ENCODE results near the gene IKBIP.
"Not testable (repeated sequence)": the region's sequence is repeated elsewhere in the genome, so short reads cannot be mapped to it uniquely, and the experiment has no call there.

IKBIP gene

DNA sequence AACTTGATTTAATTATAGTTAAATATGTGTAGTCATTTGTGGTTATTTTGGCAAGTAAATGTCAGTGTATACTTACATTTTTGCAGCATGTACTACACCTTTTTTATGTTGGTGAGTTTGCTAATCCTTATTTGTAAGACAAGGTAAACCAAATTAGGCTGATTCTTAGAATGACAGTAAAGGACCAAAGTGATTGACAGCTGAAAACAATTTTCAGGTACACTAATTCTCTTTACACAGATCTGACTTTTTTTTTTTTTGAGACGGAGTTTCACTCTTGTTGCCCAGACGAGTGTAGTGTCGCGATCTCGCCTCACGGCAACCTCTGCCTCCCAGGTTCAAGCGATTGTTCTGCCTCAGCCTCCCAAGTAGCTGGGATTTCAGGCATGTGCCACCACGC is 42.7 kb downstream of the IKBIP start:
- no peaks in the 10 kb centered on the region for H3K27me3 ChIP-seq (replicated peaks; ENCODE audit: insufficient read depth, low read length)
- H3K9ac ChIP-seq (ENCODE audit: low read length), result no peak overlapping the region
- peaks cover 24% of the 10 kb centered on the region for H3K79me2 ChIP-seq (ENCODE audit: low read length)
- H3K9me2 ChIP-seq (replicated peaks; ENCODE audit: insufficient read depth, low read length), result no peaks in the 10 kb centered on the region
- no peak overlapping the region for H3K4me2 ChIP-seq (ENCODE audit: low read depth, low read length)
- no peak for DNase-seq
- peaks cover 4% of the 10 kb centered on the region; the same call in 1 of the 2 replicates for H4K20me1 ChIP-seq (ENCODE audit: insufficient read depth, low read length)
- H3K4me1 ChIP-seq (ENCODE audit: low read length), result no peaks in the 10 kb centered on the region
- peaks cover 19% of the 10 kb centered on the region for H3K36me3 ChIP-seq (replicated peaks; ENCODE audit: insufficient read depth, low read length)
- no peak overlapping the region for H3K27ac ChIP-seq (ENCODE audit: low read length)
- peaks cover 28% of the 10 kb centered on the region; the same call in 1 of the 2 replicates for H3F3A ChIP-seq (ENCODE audit: insufficient read depth, low read length)
- no peak overlapping the region for H2AFZ ChIP-seq (ENCODE audit: low read length)
- TF ChIP-seq EZH2 (optimal IDR thresholded peaks at IDR 0.05; ENCODE audit: low read depth, low read length), result no peak
- H3K9me3 ChIP-seq (replicated peaks; ENCODE audit: insufficient read depth, low read length), result no peaks in the 10 kb centered on the region
- H3K4me3 ChIP-seq (ENCODE audit: low read length), result no peak overlapping the region

DNA sequence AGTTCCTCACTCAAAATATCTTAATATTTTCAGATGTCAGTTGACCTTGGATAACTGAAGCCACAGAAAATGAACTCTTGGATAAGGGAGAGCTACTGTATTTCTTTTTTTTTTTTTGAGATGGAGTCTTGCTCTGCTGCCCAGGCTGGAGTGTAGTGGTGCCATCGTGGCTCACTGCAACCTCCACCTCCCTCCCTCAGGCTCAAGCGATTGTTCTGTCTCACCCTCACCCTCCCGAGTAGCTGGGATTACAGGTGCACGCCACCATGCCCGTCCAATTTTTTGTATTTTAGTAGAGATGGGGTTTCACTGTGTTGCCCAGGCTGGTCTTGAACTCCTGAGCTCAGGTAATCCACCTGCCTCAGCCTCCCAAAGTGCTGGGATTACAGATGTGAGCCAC is 47.3 kb downstream of the IKBIP start:
- DNase-seq; H3K9me2 ChIP-seq (replicated peaks; ENCODE audit: insufficient read depth, low read length); H3K4me2 ChIP-seq (ENCODE audit: low read depth, low read length); H2AFZ ChIP-seq (ENCODE audit: low read length); H3K4me1 ChIP-seq (ENCODE audit: low read length); H3K9me3 ChIP-seq (replicated peaks; ENCODE audit: insufficient read depth, low read length); H3K9ac ChIP-seq (ENCODE audit: low read length); H3K27ac ChIP-seq (ENCODE audit: low read length); H3K27me3 ChIP-seq (replicated peaks; ENCODE audit: insufficient read depth, low read length); H3K4me3 ChIP-seq (ENCODE audit: low read length): not testable (repeated sequence)
- Histone ChIP-seq H3K36me3 (replicated peaks; ENCODE audit: insufficient read depth, low read length) (peaks cover 19% of the 10 kb centered on the region), H4K20me1 (ENCODE audit: insufficient read depth, low read length) (peaks cover 23% of the 10 kb centered on the region), H3K79me2 (ENCODE audit: low read length) (peaks cover 59% of the 10 kb centered on the region), H3F3A (ENCODE audit: insufficient read depth, low read length) (peaks cover 12% of the 10 kb centered on the region; the same call in 1 of the 2 replicates)

DNA sequence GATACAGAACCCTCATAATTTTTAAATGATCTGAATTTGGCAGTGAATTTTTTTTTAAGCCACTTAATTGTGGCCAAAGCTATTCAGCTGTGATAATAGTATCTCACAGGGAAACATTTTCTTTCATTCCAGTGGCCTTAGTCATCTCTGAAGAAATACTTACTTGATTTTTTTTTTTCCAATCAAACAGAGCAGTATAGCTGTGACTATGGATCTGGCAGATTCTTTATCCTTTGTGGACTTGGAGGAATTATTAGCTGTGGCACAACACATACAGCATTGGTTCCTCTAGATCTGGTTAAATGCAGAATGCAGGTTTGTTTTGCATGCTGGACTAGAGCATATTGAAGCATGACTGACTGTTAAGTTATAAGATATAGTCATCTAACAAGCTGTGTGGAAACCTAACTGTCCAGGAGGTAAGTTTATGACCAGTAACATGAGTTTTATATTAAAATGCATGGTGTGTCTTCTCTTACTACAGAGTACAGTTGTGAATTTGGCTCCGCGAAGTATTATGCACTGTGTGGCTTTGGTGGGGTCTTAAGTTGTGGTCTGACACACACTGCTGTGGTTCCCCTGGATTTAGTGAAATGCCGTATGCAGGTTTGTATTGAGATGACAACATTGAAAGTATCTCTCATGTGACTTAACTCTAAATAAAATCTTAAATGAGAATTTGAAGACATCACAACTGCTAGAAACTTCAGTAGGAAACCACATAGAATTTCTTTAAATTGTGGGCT is 49.2 kb downstream of the IKBIP start:
- peaks cover 14% of the 10 kb centered on the region for H3K36me3 ChIP-seq (replicated peaks; ENCODE audit: insufficient read depth, low read length)
- TF ChIP-seq EZH2 (optimal IDR thresholded peaks at IDR 0.05; ENCODE audit: low read depth, low read length), result no peak
- TF ChIP-seq EZH2phosphoT487 (IDR thresholded peaks at IDR 0.05; ENCODE audit: low read length), result no peak
- TF ChIP-seq, protein P1, sequence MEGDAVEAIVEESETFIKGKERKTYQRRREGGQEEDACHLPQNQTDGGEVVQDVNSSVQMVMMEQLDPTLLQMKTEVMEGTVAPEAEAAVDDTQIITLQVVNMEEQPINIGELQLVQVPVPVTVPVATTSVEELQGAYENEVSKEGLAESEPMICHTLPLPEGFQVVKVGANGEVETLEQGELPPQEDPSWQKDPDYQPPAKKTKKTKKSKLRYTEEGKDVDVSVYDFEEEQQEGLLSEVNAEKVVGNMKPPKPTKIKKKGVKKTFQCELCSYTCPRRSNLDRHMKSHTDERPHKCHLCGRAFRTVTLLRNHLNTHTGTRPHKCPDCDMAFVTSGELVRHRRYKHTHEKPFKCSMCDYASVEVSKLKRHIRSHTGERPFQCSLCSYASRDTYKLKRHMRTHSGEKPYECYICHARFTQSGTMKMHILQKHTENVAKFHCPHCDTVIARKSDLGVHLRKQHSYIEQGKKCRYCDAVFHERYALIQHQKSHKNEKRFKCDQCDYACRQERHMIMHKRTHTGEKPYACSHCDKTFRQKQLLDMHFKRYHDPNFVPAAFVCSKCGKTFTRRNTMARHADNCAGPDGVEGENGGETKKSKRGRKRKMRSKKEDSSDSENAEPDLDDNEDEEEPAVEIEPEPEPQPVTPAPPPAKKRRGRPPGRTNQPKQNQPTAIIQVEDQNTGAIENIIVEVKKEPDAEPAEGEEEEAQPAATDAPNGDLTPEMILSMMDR (IDR thresholded peaks at IDR 0.05; ENCODE audit: low read length), result no peak
- H3K79me2 ChIP-seq (ENCODE audit: low read length), result peaks cover 59% of the 10 kb centered on the region

DNA sequence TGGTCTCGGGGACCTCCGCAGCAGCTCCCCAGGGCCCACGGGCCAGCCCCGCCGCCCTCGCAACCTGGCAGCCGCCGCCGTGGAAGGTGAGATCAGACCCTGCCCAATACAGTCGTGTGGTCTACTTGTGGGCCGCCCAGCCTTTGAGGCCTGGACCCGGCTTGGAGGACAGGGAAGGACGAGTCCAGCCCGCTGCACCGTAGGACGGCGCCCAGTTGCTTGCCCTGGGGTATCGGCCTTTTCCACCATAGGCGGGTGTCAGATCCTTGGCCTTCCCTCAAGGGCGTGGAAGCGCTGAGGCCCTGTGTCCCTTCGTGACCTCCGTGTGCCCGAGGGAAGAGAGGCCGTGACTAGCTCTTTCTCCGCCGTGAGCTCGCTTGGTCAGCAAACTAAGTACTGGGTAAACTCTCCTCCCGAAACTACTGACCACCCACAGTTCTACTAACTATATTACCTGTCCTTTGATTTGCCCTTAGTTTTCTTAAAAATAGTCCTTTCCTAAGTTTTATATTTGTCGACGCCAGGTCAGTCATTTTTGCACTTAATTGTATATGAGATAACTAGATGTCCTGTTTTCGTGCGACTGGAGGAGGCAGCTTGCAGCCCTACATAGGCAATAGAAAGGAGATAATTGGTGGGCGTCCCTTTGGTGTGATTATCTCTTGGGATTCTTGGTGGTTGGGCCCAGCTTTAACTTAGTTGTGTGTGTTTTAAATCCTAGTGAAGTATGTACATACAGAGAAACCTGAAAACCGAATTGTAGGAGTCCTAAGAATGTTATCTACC is 50.3 kb downstream of the IKBIP start:
- H3K9ac ChIP-seq (ENCODE audit: low read length), result peak overlapping the region; percentile 99
- DNase-seq, result peak; percentile 21
- no peak for TF ChIP-seq EZH2phosphoT487 (IDR thresholded peaks at IDR 0.05; ENCODE audit: low read length)
- TF ChIP-seq EZH2 (optimal IDR thresholded peaks at IDR 0.05; ENCODE audit: low read depth, low read length), result no peak
- 0 out of 2 replicates have a peak, but pooled peaks cover 7% of the 10 kb centered on the region for H3K4me1 ChIP-seq (ENCODE audit: low read length)
- H4K20me1 ChIP-seq (ENCODE audit: insufficient read depth, low read length), result peaks cover 19% of the 10 kb centered on the region
- 0 out of 2 replicates have a peak, but pooled peaks cover 3% of the 10 kb centered on the region for H3F3A ChIP-seq (ENCODE audit: insufficient read depth, low read length)
- H2AFZ ChIP-seq (ENCODE audit: low read length), result peak overlapping the region; percentile 30; the same call in 1 of the 2 replicates
- peaks cover 51% of the 10 kb centered on the region for H3K79me2 ChIP-seq (ENCODE audit: low read length)
- peak overlapping the region; percentile 75 for H3K27ac ChIP-seq (ENCODE audit: low read length)
- peak overlapping the region; percentile 72 for H3K4me2 ChIP-seq (ENCODE audit: low read depth, low read length)
- H3K27me3 ChIP-seq (replicated peaks; ENCODE audit: insufficient read depth, low read length), result no peaks in the 10 kb centered on the region
- no peaks in the 10 kb centered on the region for H3K9me3 ChIP-seq (replicated peaks; ENCODE audit: insufficient read depth, low read length)
- peaks cover 5% of the 10 kb centered on the region for H3K36me3 ChIP-seq (replicated peaks; ENCODE audit: insufficient read depth, low read length)
- no peaks in the 10 kb centered on the region for H3K9me2 ChIP-seq (replicated peaks; ENCODE audit: insufficient read depth, low read length)
- H3K4me3 ChIP-seq (ENCODE audit: low read length), result peak overlapping the region; percentile 98

More for the DNA sequence above, 49.2 kb downstream of the IKBIP start:
- Histone ChIP-seq H3K9me2 (replicated peaks; ENCODE audit: insufficient read depth, low read length) (no peaks in the 10 kb centered on the region), H3K4me3 (ENCODE audit: low read length) (peak overlapping the region; percentile 98), H4K20me1 (ENCODE audit: insufficient read depth, low read length) (peaks cover 23% of the 10 kb centered on the region), H3K9ac (ENCODE audit: low read length) (peak overlapping the region; percentile 99; the same call in 1 of the 2 replicates), H3K9me3 (replicated peaks; ENCODE audit: insufficient read depth, low read length) (no peaks in the 10 kb centered on the region), H3K27ac (ENCODE audit: low read length) (no peak overlapping the region), H3F3A (ENCODE audit: insufficient read depth, low read length) (0 out of 2 replicates have a peak, but pooled peaks cover 7% of the 10 kb centered on the region), H3K4me2 (ENCODE audit: low read depth, low read length) (peak overlapping the region; percentile 72), H3K27me3 (replicated peaks; ENCODE audit: insufficient read depth, low read length) (no peaks in the 10 kb centered on the region), H2AFZ (ENCODE audit: low read length) (no peak overlapping the region), H3K4me1 (ENCODE audit: low read length) (0 out of 2 replicates have a peak, but pooled peaks cover 7% of the 10 kb centered on the region)
- DNase-seq, result no peak
